HuH-7.5 (cell line): ENCODE measurements around the gene TMEM151B.
A peak's percentile ranks its signal among the peaks of the same experiment; 100 is the strongest.
"Not testable (repeated sequence)": the region's sequence is repeated elsewhere in the genome, so short reads cannot be mapped to it uniquely, and the experiment has no call there.

ENCODE experiments used
- DNase-seq: peaks from one replicate; pipeline ENCODE4 v3.0.0; 2011; ENCODE audit warnings: low spot score

TMEM151B gene

GRCh38 chr6:44304282-44305199, 34.3 kb downstream of the TMEM151B start:
- DNase-seq, result peak; percentile 49

- no peak for DNase-seq
These were observed 35.0 kb downstream of the TMEM151B start for GRCh38 chr6:44305200-44305725.

GRCh38 chr6:44306710-44307109, 36.5 kb downstream of the TMEM151B start:
- no peak for DNase-seq

- DNase-seq, result no peak
These were observed 37.0 kb downstream of the TMEM151B start for GRCh38 chr6:44307217-44307616.

GRCh38 chr6:44309092-44309491, 38.8 kb downstream of the TMEM151B start:
- no peak for DNase-seq

GRCh38 chr6:44309631-44310030, 39.4 kb downstream of the TMEM151B start:
- DNase-seq, result no peak

- no peak for DNase-seq
These were observed 40.0 kb downstream of the TMEM151B start for GRCh38 chr6:44310241-44310640.

GRCh38 chr6:44311304-44311703, 41.1 kb downstream of the TMEM151B start:
- no peak for DNase-seq

GRCh38 chr6:44311767-44312166, 41.5 kb downstream of the TMEM151B start:
- DNase-seq, result no peak

- DNase-seq, result peak; percentile 62
These were observed 42.9 kb downstream of the TMEM151B start, which contains the start of gene AARS2 for GRCh38 chr6:44312901-44313788. Gene AARS2 (minus strand): TSS chr6:44313347. CDS start chr6:44313323, 24 bp downstream.

- not testable (repeated sequence) for DNase-seq
These were observed 44.4 kb downstream of the TMEM151B start for GRCh38 chr6:44314657-44315056.

GRCh38 chr6:44315516-44315915, 45.3 kb downstream of the TMEM151B start:
- DNase-seq, result no peak

GRCh38 chr6:44315951-44316350, 45.7 kb downstream of the TMEM151B start:
- no peak for DNase-seq

- DNase-seq, result no peak
These were observed 46.2 kb downstream of the TMEM151B start for GRCh38 chr6:44316481-44316880.

GRCh38 chr6:44317136-44317631, 46.9 kb downstream of the TMEM151B start:
- not testable (repeated sequence) for DNase-seq

- DNase-seq, result no peak
These were observed 51.0 kb downstream of the TMEM151B start for GRCh38 chr6:44321210-44321609.

GRCh38 chr6:44327096-44327495, 56.8 kb downstream of the TMEM151B start:
- DNase-seq, result no peak

GRCh38 chr6:44327760-44328159, 57.5 kb downstream of the TMEM151B start:
- no peak for DNase-seq

GRCh38 chr6:44328203-44328602, 58.0 kb downstream of the TMEM151B start:
- DNase-seq, result not testable (repeated sequence)

GRCh38 chr6:44329858-44330257, 59.6 kb downstream of the TMEM151B start:
- DNase-seq, result no peak

- no peak for DNase-seq
These were observed 62.3 kb downstream of the TMEM151B start for GRCh38 chr6:44332585-44332984.

- DNase-seq, result no peak
These were observed 63.1 kb downstream of the TMEM151B start for GRCh38 chr6:44333273-44333919.
